Measurements from ENCODE around the gene ASCL4. TPM values are rescaled to one million over a fixed set of nuclear protein-coding genes. Genes with fewer than 3 reads are reported as not detected.

ASCL4 gene
- total and polyA plus RNA-seq, 5 donors, result 0.02 TPM; not detected in 4

- H3K27ac ChIP-seq (ENCODE audit: low read length), result no peak overlapping the region
- peak overlapping the region; percentile 97 for H3K4me3 ChIP-seq (ENCODE audit: low read length)
- H3K27me3 ChIP-seq (ENCODE audit: control insufficient read depth, insufficient read depth), result no peaks in the 10 kb centered on the region
- DNase-seq (no peak), ATAC-seq (no peak)
- intact Hi-C loops (cut with DNase I), result no loop called here
- H3K9me3 ChIP-seq (ENCODE audit: control insufficient read depth, low read length), result no peaks in the 10 kb centered on the region
- peaks cover 3% of the 10 kb centered on the region for H3K4me1 ChIP-seq (ENCODE audit: control insufficient read depth, insufficient read depth, low read length)
- 52% methylated on average over 3 of the region's 3 CpGs for WGBS
Measured at GRCh38 chr12:107759410-107759809, 15.1 kb upstream of the ASCL4 start.

- intact Hi-C loops (cut with DNase I), result loop anchor here in 1 of 4 donors (5.0 kb wide), 1 partner anchor 127 kb away; no protein-coding TSS in a partner anchor
- ATAC-seq (peak; percentile 4 to 5), DNase-seq (peak in 2 of 3 donors; percentile 29 to 69)
- no peaks in the 10 kb centered on the region for H3K27me3 ChIP-seq (ENCODE audit: control insufficient read depth, insufficient read depth)
- H3K9me3 ChIP-seq (ENCODE audit: control insufficient read depth, low read length), result no peaks in the 10 kb centered on the region
- peaks cover 3% of the 10 kb centered on the region for H3K4me1 ChIP-seq (ENCODE audit: control insufficient read depth, insufficient read depth, low read length)
- WGBS, result 2% methylated on average over 30 of the region's 30 CpGs
- H3K27ac ChIP-seq (ENCODE audit: low read length), result peak overlapping the region; percentile 5
- H3K4me3 ChIP-seq (ENCODE audit: low read length), result peak overlapping the region; percentile 97
Measured at GRCh38 chr12:107760207-107760808, 14.2 kb upstream of the ASCL4 start.

GRCh38 chr12:107760809-107761501 is 13.5 kb upstream of the ASCL4 start, which contains the start of gene PRDM4:
TSS of gene PRDM4 (minus strand) at chr12:107761137. CDS start at chr12:107760515, 622 bp downstream.
- peak within 1 kb of the TSS; percentile 43 for H3K27ac ChIP-seq (ENCODE audit: low read length)
- peaks cover 3% of the 10 kb centered on the region for H3K4me1 ChIP-seq (ENCODE audit: control insufficient read depth, insufficient read depth, low read length)
- intact Hi-C loops (cut with DNase I), result loop anchor here in 1 of 4 donors (5.0 kb wide), 1 partner anchor 126 kb away; no protein-coding TSS in a partner anchor
- H3K9me3 ChIP-seq (ENCODE audit: control insufficient read depth, low read length), result no peaks in the 10 kb centered on the region
- peak; percentile 99 for ATAC-seq
- no peaks in the 10 kb centered on the region for H3K27me3 ChIP-seq (ENCODE audit: control insufficient read depth, insufficient read depth)
- peak within 1 kb of the TSS; percentile 97 for H3K4me3 ChIP-seq (ENCODE audit: low read length)
- under 1% methylated on average over 83 of the region's 83 CpGs for WGBS
- peak; percentile 95 to 98 (median 98) for DNase-seq

GRCh38 chr12:107761502-107761904 is 13.0 kb upstream of the ASCL4 start:
- intact Hi-C loops (cut with DNase I), result loop anchor here in 1 of 4 donors (5.0 kb wide), 1 partner anchor 126 kb away; no protein-coding TSS in a partner anchor
- peak; percentile 5 to 27 for ATAC-seq
- H3K4me3 ChIP-seq (ENCODE audit: low read length), result peak overlapping the region; percentile 97
- H3K4me1 ChIP-seq (ENCODE audit: control insufficient read depth, insufficient read depth, low read length), result peaks cover 3% of the 10 kb centered on the region
- DNase-seq, result no peak
- no peaks in the 10 kb centered on the region for H3K27me3 ChIP-seq (ENCODE audit: control insufficient read depth, insufficient read depth)
- H3K27ac ChIP-seq (ENCODE audit: low read length), result peak overlapping the region; percentile 32
- H3K9me3 ChIP-seq (ENCODE audit: control insufficient read depth, low read length), result no peaks in the 10 kb centered on the region
- under 1% methylated on average over 12 of the region's 12 CpGs for WGBS

- Histone ChIP-seq H3K9me3 (ENCODE audit: control insufficient read depth, low read length) (no peaks in the 10 kb centered on the region), H3K4me1 (ENCODE audit: control insufficient read depth, insufficient read depth, low read length) (peaks cover 3% of the 10 kb centered on the region), H3K27ac (ENCODE audit: low read length) (no peak overlapping the region), H3K4me3 (ENCODE audit: low read length) (no peak overlapping the region), H3K27me3 (ENCODE audit: control insufficient read depth, insufficient read depth) (no peaks in the 10 kb centered on the region)
- ATAC-seq, result no peak
- intact Hi-C loops (cut with DNase I), result loop anchor here in 1 of 4 donors (5.0 kb wide), 1 partner anchor 124 kb away; no protein-coding TSS in a partner anchor
- WGBS, result 88% methylated on average over 1 of the region's 1 CpG
- no peak for DNase-seq
Measured at GRCh38 chr12:107762874-107763273, 11.6 kb upstream of the ASCL4 start.

- H3K27me3 ChIP-seq (ENCODE audit: control insufficient read depth, insufficient read depth), result no peaks in the 10 kb centered on the region
- ATAC-seq, result no peak
- H3K4me3 ChIP-seq (ENCODE audit: low read length), result no peak overlapping the region
- no peaks in the 10 kb centered on the region for H3K4me1 ChIP-seq (ENCODE audit: control insufficient read depth, insufficient read depth, low read length)
- DNase-seq, result no peak
- no peak overlapping the region for H3K27ac ChIP-seq (ENCODE audit: low read length)
- intact Hi-C loops (cut with DNase I), result loop anchor here in 1 of 4 donors (5.0 kb wide), 1 partner anchor 123 kb away; no protein-coding TSS in a partner anchor
- 69% methylated on average over 4 of the region's 4 CpGs for WGBS
- H3K9me3 ChIP-seq (ENCODE audit: control insufficient read depth, low read length), result no peaks in the 10 kb centered on the region
Measured at GRCh38 chr12:107764626-107765025, 9.9 kb upstream of the ASCL4 start.

GRCh38 chr12:107765316-107765715 is 9.2 kb upstream of the ASCL4 start:
- intact Hi-C loops (cut with DNase I), result no loop called here
- 78% methylated on average over 1 of the region's 1 CpG for WGBS
- DNase-seq, result no peak
- Histone ChIP-seq H3K9me3 (ENCODE audit: control insufficient read depth, low read length) (no peaks in the 10 kb centered on the region), H3K27ac (ENCODE audit: low read length) (no peak overlapping the region), H3K4me1 (ENCODE audit: control insufficient read depth, insufficient read depth, low read length) (no peaks in the 10 kb centered on the region), H3K27me3 (ENCODE audit: control insufficient read depth, insufficient read depth) (no peaks in the 10 kb centered on the region), H3K4me3 (ENCODE audit: low read length) (no peak overlapping the region)
- no peak for ATAC-seq

- WGBS, result 83% methylated on average over 5 of the region's 5 CpGs
- DNase-seq (no peak), ATAC-seq (no peak)
- H3K4me3 ChIP-seq (ENCODE audit: low read length), result no peak overlapping the region
- no peaks in the 10 kb centered on the region for H3K9me3 ChIP-seq (ENCODE audit: control insufficient read depth, low read length)
- intact Hi-C loops (cut with DNase I), result no loop called here
- H3K4me1 ChIP-seq (ENCODE audit: control insufficient read depth, insufficient read depth, low read length), result no peaks in the 10 kb centered on the region
- no peak overlapping the region for H3K27ac ChIP-seq (ENCODE audit: low read length)
- no peaks in the 10 kb centered on the region for H3K27me3 ChIP-seq (ENCODE audit: control insufficient read depth, insufficient read depth)
Measured at GRCh38 chr12:107767466-107767865, 7.0 kb upstream of the ASCL4 start.

- Histone ChIP-seq H3K27ac (ENCODE audit: low read length) (no peak overlapping the region), H3K4me3 (ENCODE audit: low read length) (no peak overlapping the region), H3K4me1 (ENCODE audit: control insufficient read depth, insufficient read depth, low read length) (no peaks in the 10 kb centered on the region), H3K9me3 (ENCODE audit: control insufficient read depth, low read length) (no peaks in the 10 kb centered on the region), H3K27me3 (ENCODE audit: control insufficient read depth, insufficient read depth) (peaks cover 4% of the 10 kb centered on the region)
- 2% methylated on average over 66 of the region's 66 CpGs for WGBS
- DNase-seq (peak; percentile 16 to 68 (median 65)), ATAC-seq (no peak)
- intact Hi-C loops (cut with DNase I), result no loop called here
Measured at GRCh38 chr12:107775093-107775721, 703 bp downstream of the ASCL4 start.

GRCh38 chr12:107776171-107776570 is 1.7 kb downstream of the ASCL4 start:
- intact Hi-C loops (cut with DNase I), result no loop called here
- Histone ChIP-seq H3K4me1 (ENCODE audit: control insufficient read depth, insufficient read depth, low read length) (no peaks in the 10 kb centered on the region), H3K27ac (ENCODE audit: low read length) (no peak overlapping the region), H3K27me3 (ENCODE audit: control insufficient read depth, insufficient read depth) (peaks cover 4% of the 10 kb centered on the region), H3K9me3 (ENCODE audit: control insufficient read depth, low read length) (no peaks in the 10 kb centered on the region), H3K4me3 (ENCODE audit: low read length) (no peak overlapping the region)
- DNase-seq (no peak), ATAC-seq (no peak)
- WGBS, result 31% methylated on average over 6 of the region's 6 CpGs

Measured in right cardiac atrium (tissue), 5 donors.